PC-9 (cell line): ENCODE data around the gene RNF220. TPM values are rescaled to one million over a fixed set of nuclear protein-coding genes. Genes with fewer than 3 reads are reported as not detected.

Experiments
- BruUV-seq: library from RNA; stranded (reverse); fragments of 400-500 nt; replicated peaks from 2 replicates; lab custom pipeline; 2021; lab: Mats Ljungman, UMichigan
- CTCF ChIA-PET: fragments of 300-600 bp; sonication (Branson Sonifier 250); formaldehyde crosslinking; loops from one replicate; lab custom pipeline; 2022; ENCODE audit warnings: antibody characterized with exemption; lab: Charles Lee
- POLR2A ChIA-PET: fragments of 300-600 bp; sonication (Branson Sonifier 250); formaldehyde crosslinking; loops from one replicate; lab custom pipeline; 2022; ENCODE audit warnings: antibody characterized with exemption; ENCODE audit not compliant: unreplicated experiment; lab: Charles Lee
- DNase-seq, 2 experiments: peaks; one replicate each; pipeline versions ENCODE4 v3.0.0 to v3.0.0-alpha.2; 2015 to 2022; ENCODE audit warnings: mixed read lengths in 1 of 2
- H2AFZ ChIP-seq: fragments of 200-600 bp; sonication (generic); 2 replicates; pipeline ENCODE4 v1.8.1; 2017; ENCODE audit warnings: antibody characterized with exemption
- H3F3A ChIP-seq: fragments of 200-600 bp; sonication (generic); 2 replicates; pipeline ENCODE4 v1.8.1; 2017; ENCODE audit warnings: antibody characterized with exemption, mild to moderate bottlenecking, low read depth; ENCODE audit not compliant: insufficient read depth
- H3K27ac ChIP-seq: fragments of 200-600 bp; sonication (generic); 2 replicates; pipeline ENCODE4 v1.6.1; 2016; ENCODE audit warnings: mixed run types
- H3K27me3 ChIP-seq: fragments of 200-600 bp; sonication (generic); 2 replicates; pipeline ENCODE4 v1.6.1; 2016; ENCODE audit warnings: low read depth, mixed run types; ENCODE audit not compliant: insufficient read depth
- H3K36me3 ChIP-seq: fragments of 200-600 bp; sonication (generic); 2 replicates; pipeline ENCODE4 v1.6.1; 2016; ENCODE audit warnings: low read depth, mixed run types
- H3K4me1 ChIP-seq: fragments of 200-600 bp; sonication (generic); replicated peaks from 2 replicates; pipeline ENCODE4 v1.6.1; 2016; ENCODE audit warnings: mixed run types; ENCODE audit not compliant: insufficient read depth
- H3K4me2 ChIP-seq: fragments of 200-600 bp; sonication (generic); 2 replicates; pipeline ENCODE4 v1.6.1; 2017; ENCODE audit warnings: mixed run types
- H3K4me3 ChIP-seq: fragments of 200-600 bp; sonication (generic); 2 replicates; pipeline ENCODE4 v1.6.1; 2016; ENCODE audit warnings: mixed run types
- H3K79me2 ChIP-seq: fragments of 200-600 bp; sonication (generic); 2 replicates; pipeline ENCODE4 v1.6.1; 2017; ENCODE audit warnings: low read depth, mixed run types
- H3K9me2 ChIP-seq: fragments of 200-600 bp; sonication (generic); 2 replicates; pipeline ENCODE4 v1.8.1; 2017; ENCODE audit warnings: mild to moderate bottlenecking; ENCODE audit not compliant: insufficient read depth
- H3K9me3 ChIP-seq: fragments of 200-600 bp; sonication (generic); 2 replicates; pipeline ENCODE4 v1.8.1; 2016; ENCODE audit warnings: low read depth; ENCODE audit not compliant: insufficient read depth
- H4K20me1 ChIP-seq: fragments of 200-600 bp; sonication (generic); 2 replicates; pipeline ENCODE4 v1.8.1; 2017; ENCODE audit not compliant: insufficient read depth
- EZH2 ChIP-seq: fragments of 200-600 bp; sonication (generic); IDR thresholded peaks from 2 replicates; pipeline ENCODE4 v1.8.0; 2017; ENCODE audit warnings: antibody characterized with exemption, low read depth
- intact Hi-C: fragments of 100-400 bp; cut with micrococcal nuclease; formaldehyde crosslinking; loops from one replicate; pipeline ENCODE4 v1.10.0; 2022; ENCODE audit not compliant: unreplicated experiment
- total RNA-seq: library from RNA; stranded (reverse); gene quantifications from 2 replicates; pipeline ENCODE4 v1.2.3, GENCODE V29; 2021
- TF ChIP-seq, protein P1 (sequence below): fragments of 200-600 bp; sonication (generic); conservative IDR thresholded peaks from 2 replicates; pipeline ENCODE4 v1.6.1; 2017; ENCODE audit warnings: mixed run types, antibody characterized with exemption, mild to moderate bottlenecking, moderate library complexity

RNF220 gene
- total RNA-seq, 1 experiment from 2014 or later = 82.9 TPM

DNA sequence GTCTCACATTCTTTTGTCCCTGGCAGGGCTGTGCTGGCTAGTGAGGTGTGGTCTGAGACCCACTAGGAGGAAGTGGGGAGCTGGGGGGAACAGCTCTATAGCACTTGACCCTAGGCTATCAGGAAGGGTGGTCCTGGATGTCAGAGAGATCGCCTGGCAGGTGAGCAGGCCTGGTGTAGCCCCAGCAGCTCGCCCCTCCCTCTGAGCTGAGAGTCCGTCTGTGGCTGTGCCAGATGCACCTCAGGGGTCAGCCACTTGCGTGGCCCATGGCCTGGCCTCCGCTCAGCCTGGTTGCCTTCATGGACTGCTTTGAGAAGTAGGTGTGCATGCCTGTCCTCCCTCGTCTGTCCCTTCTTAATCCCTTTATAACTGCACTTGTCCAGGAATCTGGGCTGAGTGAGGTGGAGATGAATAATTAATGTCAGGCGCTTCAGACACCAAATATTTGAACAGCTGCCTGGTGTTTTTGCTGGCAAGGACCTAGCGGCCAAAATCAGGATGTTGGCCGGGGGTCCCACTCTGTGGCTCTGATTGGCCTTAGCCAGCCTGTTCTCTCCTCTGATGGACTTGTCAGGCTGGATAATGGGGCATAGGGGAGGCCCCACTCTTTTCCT is 238.8 kb downstream of the RNF220 start:
- ChIA-PET POLR2A (no interaction called here), CTCF (no interaction called here)
- no peaks in the 10 kb centered on the region; the same call in none of the 2 replicates for H4K20me1 ChIP-seq
- no peak overlapping the region for H2AFZ ChIP-seq
- no peak overlapping the region for H3K27ac ChIP-seq
- no peak overlapping the region for H3K4me2 ChIP-seq
- no TSS peak for BruUV-seq
- no peak overlapping the region for H3K4me3 ChIP-seq
- no peak for TF ChIP-seq EZH2
- TF ChIP-seq, protein P1, sequence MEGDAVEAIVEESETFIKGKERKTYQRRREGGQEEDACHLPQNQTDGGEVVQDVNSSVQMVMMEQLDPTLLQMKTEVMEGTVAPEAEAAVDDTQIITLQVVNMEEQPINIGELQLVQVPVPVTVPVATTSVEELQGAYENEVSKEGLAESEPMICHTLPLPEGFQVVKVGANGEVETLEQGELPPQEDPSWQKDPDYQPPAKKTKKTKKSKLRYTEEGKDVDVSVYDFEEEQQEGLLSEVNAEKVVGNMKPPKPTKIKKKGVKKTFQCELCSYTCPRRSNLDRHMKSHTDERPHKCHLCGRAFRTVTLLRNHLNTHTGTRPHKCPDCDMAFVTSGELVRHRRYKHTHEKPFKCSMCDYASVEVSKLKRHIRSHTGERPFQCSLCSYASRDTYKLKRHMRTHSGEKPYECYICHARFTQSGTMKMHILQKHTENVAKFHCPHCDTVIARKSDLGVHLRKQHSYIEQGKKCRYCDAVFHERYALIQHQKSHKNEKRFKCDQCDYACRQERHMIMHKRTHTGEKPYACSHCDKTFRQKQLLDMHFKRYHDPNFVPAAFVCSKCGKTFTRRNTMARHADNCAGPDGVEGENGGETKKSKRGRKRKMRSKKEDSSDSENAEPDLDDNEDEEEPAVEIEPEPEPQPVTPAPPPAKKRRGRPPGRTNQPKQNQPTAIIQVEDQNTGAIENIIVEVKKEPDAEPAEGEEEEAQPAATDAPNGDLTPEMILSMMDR = no peak
- no peaks in the 10 kb centered on the region for H3K9me2 ChIP-seq
- H3K36me3 ChIP-seq = no peaks in the 10 kb centered on the region; the same call in 1 of the 2 replicates
- no peaks in the 10 kb centered on the region for H3F3A ChIP-seq
- no peaks in the 10 kb centered on the region for H3K27me3 ChIP-seq
- no peaks in the 10 kb centered on the region for H3K4me1 ChIP-seq
- intact Hi-C loops = no loop called here
- no peaks in the 10 kb centered on the region for H3K9me3 ChIP-seq
- peak in 1 of 2 experiments; percentile 26 for DNase-seq
- H3K79me2 ChIP-seq = no peaks in the 10 kb centered on the region

DNA sequence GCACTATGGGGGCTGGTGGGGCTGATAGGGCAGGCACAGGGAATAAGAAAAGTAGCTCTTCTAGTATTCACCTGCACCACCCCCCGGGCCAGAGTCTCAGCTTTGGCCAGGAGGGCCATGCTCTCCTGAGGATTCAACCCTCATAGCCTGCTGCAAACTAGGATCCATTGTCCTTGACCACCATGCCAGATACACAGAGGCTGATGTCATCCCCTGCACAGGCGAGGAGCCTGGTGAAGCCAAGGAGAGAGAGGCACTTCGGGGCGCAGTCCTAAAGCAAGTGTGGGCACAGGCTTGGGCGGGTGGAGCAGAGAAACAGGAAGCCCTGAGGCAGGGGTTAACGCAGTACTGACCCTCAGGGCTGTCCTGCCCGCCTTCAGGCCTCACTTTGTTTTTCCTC is 239.8 kb downstream of the RNF220 start:
- Histone ChIP-seq H2AFZ (no peak overlapping the region), H4K20me1 (no peaks in the 10 kb centered on the region; the same call in none of the 2 replicates), H3K9me2 (no peaks in the 10 kb centered on the region), H3K4me2 (no peak overlapping the region), H3K36me3 (no peaks in the 10 kb centered on the region; the same call in 1 of the 2 replicates), H3K27me3 (no peaks in the 10 kb centered on the region), H3K4me1 (no peaks in the 10 kb centered on the region), H3F3A (no peaks in the 10 kb centered on the region), H3K79me2 (no peaks in the 10 kb centered on the region), H3K27ac (no peak overlapping the region), H3K9me3 (no peaks in the 10 kb centered on the region), H3K4me3 (no peak overlapping the region)
- DNase-seq = no peak
- BruUV-seq = no TSS peak
- intact Hi-C loops = no loop called here
- ChIA-PET POLR2A (no interaction called here), CTCF (no interaction called here)
- TF ChIP-seq, protein P1 = no peak
- TF ChIP-seq EZH2 = no peak

DNA sequence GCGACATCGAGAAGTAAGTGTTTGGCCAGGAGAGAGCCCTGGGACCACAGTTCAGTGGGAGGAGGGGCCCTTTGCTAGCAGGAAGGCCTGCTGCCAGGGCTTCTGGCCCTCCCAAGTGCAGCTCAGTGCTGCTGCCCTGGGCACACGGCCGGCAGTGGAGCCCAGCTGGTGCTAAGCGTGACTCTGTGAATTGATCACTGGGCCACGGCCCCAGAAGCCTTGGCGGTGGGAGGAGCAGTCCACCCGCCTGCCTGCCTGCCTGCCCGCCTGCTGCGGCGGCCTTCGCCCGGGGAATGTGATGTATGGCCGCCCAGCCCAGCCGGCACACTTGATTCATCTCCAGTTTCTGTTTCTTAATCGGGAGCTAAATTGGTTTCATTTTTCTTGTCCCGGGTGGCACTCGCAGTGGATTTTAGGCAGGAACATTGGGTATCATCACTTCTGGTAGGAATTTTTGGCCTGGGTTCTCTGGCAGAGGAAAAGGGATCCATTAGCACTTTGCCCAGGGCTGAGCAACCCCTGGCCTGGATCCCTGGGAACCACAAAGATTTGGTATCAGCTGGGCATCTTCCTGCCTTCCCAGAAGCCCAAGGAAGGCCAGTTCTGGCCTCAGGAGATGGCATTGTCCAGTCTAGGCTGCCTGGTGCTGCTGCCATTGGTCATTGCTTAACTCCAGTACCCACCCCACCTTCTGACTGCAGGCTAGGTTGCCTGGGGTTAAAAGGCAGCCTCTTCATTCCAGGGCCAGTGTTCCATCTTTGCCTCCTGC is 240.6 kb downstream of the RNF220 start:
- POLR2A ChIA-PET = no interaction called here
- H3K4me2 ChIP-seq = no peak overlapping the region

More for the DNA sequence above, 240.6 kb downstream of the RNF220 start:
- no peaks in the 10 kb centered on the region for H3K79me2 ChIP-seq
- no peak overlapping the region for H2AFZ ChIP-seq
- no peaks in the 10 kb centered on the region for H3K27me3 ChIP-seq
- no TSS peak for BruUV-seq
- H3K9me3 ChIP-seq = no peaks in the 10 kb centered on the region
- H3K4me1 ChIP-seq = no peaks in the 10 kb centered on the region
- no peak overlapping the region for H3K27ac ChIP-seq
- H3K4me3 ChIP-seq = no peak overlapping the region
- CTCF ChIA-PET = no interaction called here
- no peaks in the 10 kb centered on the region; the same call in 1 of the 2 replicates for H3K36me3 ChIP-seq
- no peak for DNase-seq
- H3K9me2 ChIP-seq = no peaks in the 10 kb centered on the region
- no peaks in the 10 kb centered on the region for H3F3A ChIP-seq
- no peaks in the 10 kb centered on the region; the same call in 1 of the 2 replicates for H4K20me1 ChIP-seq
- TF ChIP-seq EZH2 = no peak
- TF ChIP-seq, protein P1 = no peak
- intact Hi-C loops = no loop called here
